ENCODE results near the gene OR52A1.

DNA sequence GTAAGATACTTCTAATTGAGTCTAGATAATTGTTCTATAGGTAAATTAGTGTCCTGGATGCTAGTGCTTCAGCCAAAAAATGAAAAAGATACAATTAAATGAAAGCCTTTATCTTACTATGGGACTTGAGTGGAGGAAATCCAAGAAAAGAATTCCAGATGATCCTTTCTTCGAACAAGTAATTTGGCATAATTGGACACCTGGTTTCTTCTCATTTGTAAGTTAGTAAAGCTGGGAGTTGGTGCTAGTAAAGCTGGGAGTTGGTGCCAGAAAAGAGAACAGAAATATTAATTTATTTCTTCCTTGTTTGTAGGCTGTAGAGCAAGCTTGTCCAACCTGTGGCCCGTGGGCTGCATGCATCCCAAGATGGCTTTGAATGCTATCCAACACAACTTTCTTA lies 33.6 kb upstream of the OR52A1 start:
- TF ChIP-seq, protein P1, sequence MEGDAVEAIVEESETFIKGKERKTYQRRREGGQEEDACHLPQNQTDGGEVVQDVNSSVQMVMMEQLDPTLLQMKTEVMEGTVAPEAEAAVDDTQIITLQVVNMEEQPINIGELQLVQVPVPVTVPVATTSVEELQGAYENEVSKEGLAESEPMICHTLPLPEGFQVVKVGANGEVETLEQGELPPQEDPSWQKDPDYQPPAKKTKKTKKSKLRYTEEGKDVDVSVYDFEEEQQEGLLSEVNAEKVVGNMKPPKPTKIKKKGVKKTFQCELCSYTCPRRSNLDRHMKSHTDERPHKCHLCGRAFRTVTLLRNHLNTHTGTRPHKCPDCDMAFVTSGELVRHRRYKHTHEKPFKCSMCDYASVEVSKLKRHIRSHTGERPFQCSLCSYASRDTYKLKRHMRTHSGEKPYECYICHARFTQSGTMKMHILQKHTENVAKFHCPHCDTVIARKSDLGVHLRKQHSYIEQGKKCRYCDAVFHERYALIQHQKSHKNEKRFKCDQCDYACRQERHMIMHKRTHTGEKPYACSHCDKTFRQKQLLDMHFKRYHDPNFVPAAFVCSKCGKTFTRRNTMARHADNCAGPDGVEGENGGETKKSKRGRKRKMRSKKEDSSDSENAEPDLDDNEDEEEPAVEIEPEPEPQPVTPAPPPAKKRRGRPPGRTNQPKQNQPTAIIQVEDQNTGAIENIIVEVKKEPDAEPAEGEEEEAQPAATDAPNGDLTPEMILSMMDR (IDR thresholded peaks at IDR 0.05) = no peak
- TF ChIP-seq POLR2AphosphoS5 (IDR thresholded peaks at IDR 0.05) (no peak), POLR2A (IDR thresholded peaks at IDR 0.05) (no peak)
